Uterus (tissue), 4 donors: ENCODE data around the gene TMEM220. TPM values are rescaled to one million over a fixed set of nuclear protein-coding genes. Genes with fewer than 3 reads are reported as not detected.
A peak's percentile ranks its signal among the peaks of the same experiment; 100 is the strongest.

Source experiments
- DNase-seq, 2 donors: peaks; one replicate each; pipeline ENCODE4 v3.0.0-alpha.2; 2019 to 2020
- H3K27ac ChIP-seq, 2 donors: fragments of 200-600 bp; sonication (generic); 1 replicate in 1 of 2; 2 replicates in 1 of 2; pipeline ENCODE4 v1.5.1; 2016 to 2018
- H3K27me3 ChIP-seq, 2 donors: fragments of 200-600 bp; sonication (generic); one replicate each; pipeline ENCODE4 v1.5.1; 2018 to 2019; ENCODE audit warnings: control low read depth in 1 of 2
- H3K36me3 ChIP-seq, 2 donors: fragments of 200-600 bp; sonication (generic); one replicate each; pipeline ENCODE4 v1.5.1; 2019; ENCODE audit warnings: control low read depth in 1 of 2
- H3K4me1 ChIP-seq, 2 donors: fragments of 200-600 bp; sonication (generic); one replicate each; pipeline ENCODE4 v1.5.1; 2018 to 2019; ENCODE audit warnings: control low read depth in 1 of 2
- H3K4me3 ChIP-seq, 2 donors: fragments of 200-600 bp; sonication (generic); 1 replicate in 1 of 2; 2 replicates in 1 of 2; pipeline ENCODE4 v1.5.1; 2018 to 2019; ENCODE audit warnings: mild to moderate bottlenecking in 1 of 2
- H3K9me3 ChIP-seq, 2 donors: fragments of 200-600 bp; sonication (generic); one replicate each; pipeline ENCODE4 v1.5.1; 2019; ENCODE audit warnings: control low read depth in 1 of 2
- CTCF ChIP-seq, 4 experiments: fragments of 200-600 bp in 2 of 4; fragments of 450-650 bp in 2 of 4; sonication (generic) in 2 of 4; IDR thresholded peaks; one replicate each; pipeline ENCODE4 v1.5.1; 2016 to 2019; ENCODE audit warnings: antibody characterized with exemption in 4 of 4, mild to moderate bottlenecking in 2 of 4, moderate library complexity in 1 of 4
- POLR2A ChIP-seq, 2 donors: fragments of 450-650 bp; IDR thresholded peaks; one replicate each; pipeline ENCODE4 v1.6.1; 2016; ENCODE audit warnings: antibody characterized with exemption in 2 of 2, mild to moderate bottlenecking in 1 of 2, moderate library complexity in 1 of 2
- intact Hi-C: fragments of 100-400 bp; cut with DNase I; formaldehyde crosslinking; loops from one replicate; pipeline ENCODE4 v1.15.1; 2023; ENCODE audit warnings: low total_unique reads
- total RNA-seq, 4 donors: library from RNA; depleted of rRNA in 3 of 4; stranded (reverse); fragments of >200 nt in 3 of 4; gene quantifications; one replicate each; pipeline versions ENCODE4 v1.1.0 to v1.2.4, GENCODE V29; 2014 to 2023
- donor health status: DM: yes; HTN: yes; CAD: no.

The TMEM220 gene
- total RNA-seq, 4 donors from 2014 or later, result 0.59 to 20.1 (median 5.2) TPM

GRCh38 chr17:10728331-10728892, 1.4 kb downstream of the TMEM220 start:
- H3K9me3 ChIP-seq, result no peaks in the 10 kb centered on the region
- no peaks in the 10 kb centered on the region for H3K27me3 ChIP-seq
- intact Hi-C loops, result no loop called here
- no peak for DNase-seq
- no peaks in the 10 kb centered on the region for H3K36me3 ChIP-seq
- H3K4me1 ChIP-seq, result no peaks in the 10 kb centered on the region
- peak overlapping the region; percentile 90 to 97 for H3K27ac ChIP-seq
- TF ChIP-seq CTCF (IDR thresholded peaks at IDR 0.05) (no peak), POLR2A (IDR thresholded peaks at IDR 0.05) (no peak)
- H3K4me3 ChIP-seq, result no peak overlapping the region

GRCh38 chr17:10727192-10727591, 2.6 kb downstream of the TMEM220 start:
- DNase-seq, result no peak
- no peaks in the 10 kb centered on the region for H3K36me3 ChIP-seq

GRCh38 chr17:10726196-10726595, 3.6 kb downstream of the TMEM220 start:
- no peaks in the 10 kb centered on the region for H3K9me3 ChIP-seq
- no peak for DNase-seq
- no peak overlapping the region for H3K4me3 ChIP-seq
- no peak overlapping the region for H3K27ac ChIP-seq
- TF ChIP-seq CTCF (IDR thresholded peaks at IDR 0.05), result no peak
- no peak for TF ChIP-seq POLR2A (IDR thresholded peaks at IDR 0.05)
- no peaks in the 10 kb centered on the region for H3K4me1 ChIP-seq
- no peaks in the 10 kb centered on the region for H3K27me3 ChIP-seq
- intact Hi-C loops, result no loop called here
- no peaks in the 10 kb centered on the region for H3K36me3 ChIP-seq

More at GRCh38 chr17:10727192-10727591, 2.6 kb downstream of the TMEM220 start:
- intact Hi-C loops, result no loop called here
- H3K4me1 ChIP-seq, result no peaks in the 10 kb centered on the region
- TF ChIP-seq POLR2A (IDR thresholded peaks at IDR 0.05) (no peak), CTCF (IDR thresholded peaks at IDR 0.05) (no peak)
- no peak overlapping the region for H3K27ac ChIP-seq
- no peak overlapping the region for H3K4me3 ChIP-seq
- no peaks in the 10 kb centered on the region for H3K27me3 ChIP-seq
- no peaks in the 10 kb centered on the region for H3K9me3 ChIP-seq

- no peaks in the 10 kb centered on the region for H3K4me1 ChIP-seq
- H3K4me3 ChIP-seq, result no peak overlapping the region
- no peaks in the 10 kb centered on the region for H3K27me3 ChIP-seq
- H3K9me3 ChIP-seq, result no peaks in the 10 kb centered on the region
- no peaks in the 10 kb centered on the region for H3K36me3 ChIP-seq
- no peak overlapping the region for H3K27ac ChIP-seq
- intact Hi-C loops, result no loop called here
- TF ChIP-seq CTCF (IDR thresholded peaks at IDR 0.05) (no peak), POLR2A (IDR thresholded peaks at IDR 0.05) (no peak)
- DNase-seq, result no peak
Observed at GRCh38 chr17:10725262-10725661, 4.6 kb downstream of the TMEM220 start.

- intact Hi-C loops, result no loop called here
- Histone ChIP-seq H3K4me1 (no peaks in the 10 kb centered on the region), H3K36me3 (no peaks in the 10 kb centered on the region), H3K27ac (no peak overlapping the region), H3K9me3 (no peaks in the 10 kb centered on the region), H3K27me3 (no peaks in the 10 kb centered on the region), H3K4me3 (no peak overlapping the region)
- TF ChIP-seq CTCF (IDR thresholded peaks at IDR 0.05) (no peak), POLR2A (IDR thresholded peaks at IDR 0.05) (no peak)
- DNase-seq, result no peak
Observed at GRCh38 chr17:10724546-10725195, 5.2 kb downstream of the TMEM220 start.
